Body of pancreas (tissue), 4 donors: ENCODE results near the gene CSGALNACT2. TPM values are rescaled to one million over a fixed set of nuclear protein-coding genes. Genes with fewer than 3 reads are reported as not detected.
"Not testable (repeated sequence)": the region's sequence is repeated elsewhere in the genome, so short reads cannot be mapped to it uniquely, and the experiment has no call there.

ENCODE experiments used
- ATAC-seq: fragments of 150-250 bp; one replicate; pipeline ENCODE4 v1.9.1; 2016
- DNase-seq, 4 donors: peaks; one replicate each; pipeline ENCODE4 v3.0.0-alpha.2; 2019
- H3K27ac ChIP-seq, 4 donors: fragments of 200-600 bp; sonication (generic); 1 replicate in 3 of 4; 2 replicates in 1 of 4; pipeline versions ENCODE4 v1.5.1 to v1.6.1; 2016 to 2019; ENCODE audit warnings: mild to moderate bottlenecking in 1 of 4, mixed read lengths in 1 of 4, moderate library complexity in 1 of 4
- H3K27me3 ChIP-seq, 2 donors: fragments of 200-600 bp; sonication (generic); one replicate each; pipeline ENCODE4 v1.6.0; 2016; ENCODE audit warnings: mild to moderate bottlenecking in 1 of 2
- H3K36me3 ChIP-seq, 2 donors: fragments of 200-600 bp; sonication (generic); replicated peaks in 1 of 2; 2 replicates each; pipeline ENCODE4 v1.5.1; 2016; ENCODE audit warnings: low read depth in 2 of 2; ENCODE audit not compliant: insufficient read depth in 1 of 2
- H3K4me1 ChIP-seq: fragments of 200-600 bp; sonication (generic); one replicate; pipeline ENCODE4 v1.6.0; 2016
- H3K4me3 ChIP-seq, 2 donors: fragments of 200-600 bp; sonication (generic); 1 replicate in 1 of 2; 2 replicates in 1 of 2; pipeline ENCODE4 v1.5.1; 2016 to 2019
- H3K9me3 ChIP-seq, 3 donors: fragments of 200-600 bp; sonication (generic); 1 replicate in 2 of 3; 2 replicates in 1 of 3; pipeline ENCODE4 v1.5.1; 2016
- CTCF ChIP-seq, 7 experiments: fragments of 450-650 bp in 4 of 7; fragments of 200-600 bp in 3 of 7; sonication (generic) in 3 of 7; IDR thresholded peaks; one replicate each; pipeline ENCODE4 v1.5.1; 2016 to 2019; ENCODE audit warnings: antibody characterized with exemption in 7 of 7
- POLR2A ChIP-seq, 3 donors: fragments of 450-650 bp; IDR thresholded peaks; one replicate each; pipeline ENCODE4 v1.6.1; 2016; ENCODE audit warnings: antibody characterized with exemption in 3 of 3, mild to moderate bottlenecking in 2 of 3
- WGBS, 2 donors: methylation state at CpG; one replicate each; pipeline ENCODE4 v1.1.5; 2017; 5-methylcytosine and 5-hydroxymethylcytosine counted together
- intact Hi-C: fragments of 100-400 bp; cut with DNase I; formaldehyde crosslinking; loops from one replicate; pipeline ENCODE4 v1.15.1; 2023
- total RNA-seq, 2 donors: library from RNA; depleted of rRNA; stranded (reverse); fragments of >200 nt; gene quantifications; one replicate each; pipeline ENCODE4 v1.1.0, GENCODE V29; 2016

CSGALNACT2 gene
- total RNA-seq, 2 donors from 2014 or later = 6.9 to 9.6 TPM

GRCh38 chr10:43145311-43145710, 7.1 kb downstream of the CSGALNACT2 start:
- ATAC-seq (no peak), DNase-seq (no peak)
- Histone ChIP-seq H3K4me3 (no peak overlapping the region), H3K36me3 (no peaks in the 10 kb centered on the region), H3K9me3 (no peaks in the 10 kb centered on the region), H3K4me1 (no peaks in the 10 kb centered on the region), H3K27ac (no peak overlapping the region), H3K27me3 (no peaks in the 10 kb centered on the region)
- intact Hi-C loops = no loop called here
- TF ChIP-seq POLR2A (IDR thresholded peaks at IDR 0.05) (no peak), CTCF (IDR thresholded peaks at IDR 0.05) (no peak)
- 87 to 93% methylated on average over 6 of the region's 6 CpGs for WGBS, 2 donors

GRCh38 chr10:43145936-43146335, 7.7 kb downstream of the CSGALNACT2 start:
- H3K27me3 ChIP-seq, intact Hi-C loops, DNase-seq, H3K4me3 ChIP-seq, H3K4me1 ChIP-seq, ATAC-seq, H3K36me3 ChIP-seq, H3K27ac ChIP-seq, H3K9me3 ChIP-seq: not testable (repeated sequence)
- WGBS, 2 donors = 81 to 85% methylated on average over 1 of the region's 1 CpG

- no peak for ATAC-seq
- no peaks in the 10 kb centered on the region for H3K36me3 ChIP-seq
- H3K4me3 ChIP-seq = no peak overlapping the region
- no peak overlapping the region for H3K27ac ChIP-seq
- TF ChIP-seq POLR2A (IDR thresholded peaks at IDR 0.05) = no peak
- TF ChIP-seq CTCF (IDR thresholded peaks at IDR 0.05) = no peak
- WGBS, 2 donors = 59 to 77% methylated on average over 2 of the region's 2 CpGs
- intact Hi-C loops = no loop called here
- H3K27me3 ChIP-seq = no peaks in the 10 kb centered on the region
- peaks cover 6% of the 10 kb centered on the region for H3K4me1 ChIP-seq
- DNase-seq = no peak
- H3K9me3 ChIP-seq = no peaks in the 10 kb centered on the region
Observed at GRCh38 chr10:43151371-43151770, 13.1 kb downstream of the CSGALNACT2 start.

GRCh38 chr10:43153901-43154300, 15.7 kb downstream of the CSGALNACT2 start:
- no peak for TF ChIP-seq CTCF (IDR thresholded peaks at IDR 0.05)
- no peak for TF ChIP-seq POLR2A (IDR thresholded peaks at IDR 0.05)
- ATAC-seq = no peak
- Histone ChIP-seq H3K27me3 (no peaks in the 10 kb centered on the region), H3K4me3 (no peak overlapping the region), H3K4me1 (peaks cover 6% of the 10 kb centered on the region), H3K9me3 (no peaks in the 10 kb centered on the region), H3K36me3 (no peaks in the 10 kb centered on the region), H3K27ac (no peak overlapping the region)
- WGBS, 2 donors = 87 to 94% methylated on average over 2 of the region's 2 CpGs
- DNase-seq = no peak
- intact Hi-C loops = no loop called here

GRCh38 chr10:43155221-43155620, 17.0 kb downstream of the CSGALNACT2 start:
- Histone ChIP-seq H3K4me1 (peaks cover 6% of the 10 kb centered on the region), H3K4me3 (no peak overlapping the region), H3K27me3 (no peaks in the 10 kb centered on the region), H3K9me3 (no peaks in the 10 kb centered on the region), H3K27ac (no peak overlapping the region), H3K36me3 (no peaks in the 10 kb centered on the region)
- no peak for TF ChIP-seq POLR2A (IDR thresholded peaks at IDR 0.05)
- no peak for TF ChIP-seq CTCF (IDR thresholded peaks at IDR 0.05)
- DNase-seq = no peak
- 81 to 88% methylated on average over 2 of the region's 2 CpGs for WGBS, 2 donors
- intact Hi-C loops = no loop called here
- ATAC-seq = no peak
